Activated T-cell treated with anti-CD3 and anti-CD28 coated beads, Interleukin-2, amount 50 U/mL, for 24 hours (primary cell): Measurements from ENCODE around the gene VWA8.
"Not testable (repeated sequence)": the region's sequence is repeated elsewhere in the genome, so short reads cannot be mapped to it uniquely, and the experiment has no call there.

Source experiments
- DNase-seq: peaks from one replicate; pipeline ENCODE4 v3.0.0-alpha.2; 2020
- H3K27ac Mint-ChIP-seq: 2 replicates; pipeline ENCODE4 v1.8.0; 2020; ENCODE audit warnings: mild to moderate bottlenecking, mixed read lengths
- H3K27me3 Mint-ChIP-seq: 2 replicates; pipeline ENCODE4 v1.8.0; 2020; ENCODE audit warnings: mixed read lengths
- H3K36me3 Mint-ChIP-seq: 2 replicates; pipeline ENCODE4 v1.8.0; 2020; ENCODE audit warnings: low read depth, mixed read lengths
- H3K4me1 Mint-ChIP-seq: 2 replicates; pipeline ENCODE4 v1.8.0; 2020; ENCODE audit warnings: low read depth, mixed read lengths
- H3K4me3 Mint-ChIP-seq: 2 replicates; pipeline ENCODE4 v1.8.0; 2020; ENCODE audit warnings: mild to moderate bottlenecking, moderate library complexity, mixed read lengths
- H3K9me3 Mint-ChIP-seq: 2 replicates; pipeline ENCODE4 v1.8.0; 2020; ENCODE audit warnings: mixed read lengths

The VWA8 gene

DNA sequence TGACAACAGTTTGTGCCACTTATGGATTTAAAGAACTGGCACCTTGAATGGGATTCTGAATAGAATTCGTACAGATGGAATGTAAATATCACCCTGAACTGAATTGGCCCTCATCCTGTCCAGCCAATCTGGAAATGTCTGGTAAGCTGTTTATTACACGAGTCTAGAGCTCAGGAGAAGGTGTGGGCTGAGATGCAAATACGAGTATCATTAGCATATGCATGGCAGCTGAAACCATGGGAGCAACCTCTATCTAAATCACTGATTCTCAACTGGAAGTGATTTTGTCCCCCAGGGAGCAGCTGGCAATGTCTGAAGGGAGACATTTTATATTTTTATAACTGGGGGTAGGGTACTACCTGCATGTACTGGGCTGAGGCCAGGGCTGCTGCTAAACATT, 15.6 kb upstream of the VWA8 start:
- H3K9me3 Mint-ChIP-seq = no peaks in the 10 kb centered on the region
- H3K27me3 Mint-ChIP-seq = no peaks in the 10 kb centered on the region
- H3K27ac Mint-ChIP-seq = no peak overlapping the region
- no peaks in the 10 kb centered on the region for H3K36me3 Mint-ChIP-seq
- DNase-seq = no peak
- H3K4me1 Mint-ChIP-seq = peaks cover 16% of the 10 kb centered on the region
- no peak overlapping the region for H3K4me3 Mint-ChIP-seq

DNA sequence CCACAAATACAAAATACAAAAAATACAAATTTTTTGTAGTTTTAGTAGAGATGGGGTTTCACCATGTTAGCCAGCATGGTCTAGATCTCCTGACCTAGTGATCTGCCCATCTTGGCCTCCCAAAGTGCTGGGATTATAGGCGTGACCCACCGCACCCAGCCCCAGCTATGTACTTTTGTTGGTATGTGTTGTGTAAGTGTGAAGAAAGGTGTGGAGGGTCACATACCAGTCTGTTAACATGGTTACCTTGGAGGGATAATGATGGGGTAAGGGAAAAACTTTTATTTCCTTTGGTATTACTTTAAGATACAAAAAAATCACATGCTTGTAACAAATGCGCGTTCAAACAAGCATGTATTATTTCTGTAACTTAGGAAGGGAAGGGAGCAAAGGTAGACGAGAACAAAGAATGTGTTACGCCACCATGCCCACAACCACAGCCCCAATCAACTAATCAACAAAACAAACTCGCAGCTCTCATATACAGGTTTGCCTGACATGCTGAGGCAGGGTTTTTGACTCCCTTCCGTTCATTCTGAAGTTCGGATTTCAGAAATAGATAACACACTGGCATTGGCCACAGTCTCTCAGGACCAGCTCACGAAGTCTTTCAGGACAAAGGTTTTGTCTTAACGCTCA, 13.5 kb upstream of the VWA8 start:
- DNase-seq = no peak
- H3K27me3 Mint-ChIP-seq = no peaks in the 10 kb centered on the region

DNA sequence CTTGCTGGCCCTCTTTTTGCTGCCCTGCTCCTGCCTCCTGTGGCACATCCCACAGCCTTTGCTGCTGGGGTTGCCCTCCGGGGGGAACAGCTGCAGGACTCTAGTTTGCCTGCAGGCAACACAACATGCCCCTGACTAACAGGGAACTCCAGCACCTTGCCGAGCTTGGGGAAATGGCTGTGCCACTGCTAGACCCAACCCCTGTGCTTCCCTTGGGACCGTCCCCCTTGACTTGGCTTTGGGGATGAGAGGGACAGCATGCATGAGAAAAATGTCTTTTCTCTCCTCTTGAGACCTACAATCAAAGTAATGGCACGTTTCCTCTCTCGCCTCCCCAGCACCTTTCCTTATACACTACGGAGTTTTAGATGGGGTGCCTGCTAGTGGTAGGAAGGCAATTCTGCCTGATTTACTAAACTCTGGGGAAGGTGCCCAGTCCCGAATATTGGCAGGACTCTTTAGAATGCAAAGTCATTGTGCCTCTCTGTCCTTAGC, 12.4 kb upstream of the VWA8 start:
- H3K36me3 Mint-ChIP-seq = no peaks in the 10 kb centered on the region
- no peaks in the 10 kb centered on the region for H3K27me3 Mint-ChIP-seq
- H3K9me3 Mint-ChIP-seq = no peaks in the 10 kb centered on the region
- no peak for DNase-seq
- H3K27ac Mint-ChIP-seq = no peak overlapping the region
- peaks cover 14% of the 10 kb centered on the region for H3K4me1 Mint-ChIP-seq
- H3K4me3 Mint-ChIP-seq = no peak overlapping the region

More for the DNA sequence above, 13.5 kb upstream of the VWA8 start:
- Mint-ChIP-seq H3K36me3 (no peaks in the 10 kb centered on the region), H3K27ac (no peak overlapping the region), H3K4me3 (no peak overlapping the region), H3K9me3 (no peaks in the 10 kb centered on the region), H3K4me1 (peaks cover 14% of the 10 kb centered on the region)

DNA sequence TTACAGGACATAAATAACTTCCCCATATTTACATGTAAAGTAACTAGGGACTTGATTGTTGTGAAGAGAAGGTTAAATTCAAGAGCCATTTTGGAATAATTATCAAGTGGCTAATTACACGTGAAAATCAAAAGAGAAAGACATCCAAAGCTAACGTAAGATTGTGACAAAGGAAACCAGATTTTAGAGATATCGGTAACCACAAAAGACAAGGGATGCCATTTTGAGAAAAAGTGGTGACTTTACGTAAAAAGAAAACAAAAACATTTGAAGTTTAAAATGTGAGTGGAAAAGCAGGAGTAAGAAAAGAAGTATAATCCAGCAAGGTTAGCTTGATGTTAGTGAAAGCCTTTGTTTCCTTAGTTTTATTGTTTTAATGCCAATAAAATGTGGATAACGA, 10.9 kb upstream of the VWA8 start:
- H3K36me3 Mint-ChIP-seq = no peaks in the 10 kb centered on the region
- no peaks in the 10 kb centered on the region for H3K27me3 Mint-ChIP-seq
- H3K9me3 Mint-ChIP-seq = no peaks in the 10 kb centered on the region
- H3K4me3 Mint-ChIP-seq = no peak overlapping the region
- DNase-seq = no peak
- H3K27ac Mint-ChIP-seq = no peak overlapping the region
- peaks cover 10% of the 10 kb centered on the region for H3K4me1 Mint-ChIP-seq

DNA sequence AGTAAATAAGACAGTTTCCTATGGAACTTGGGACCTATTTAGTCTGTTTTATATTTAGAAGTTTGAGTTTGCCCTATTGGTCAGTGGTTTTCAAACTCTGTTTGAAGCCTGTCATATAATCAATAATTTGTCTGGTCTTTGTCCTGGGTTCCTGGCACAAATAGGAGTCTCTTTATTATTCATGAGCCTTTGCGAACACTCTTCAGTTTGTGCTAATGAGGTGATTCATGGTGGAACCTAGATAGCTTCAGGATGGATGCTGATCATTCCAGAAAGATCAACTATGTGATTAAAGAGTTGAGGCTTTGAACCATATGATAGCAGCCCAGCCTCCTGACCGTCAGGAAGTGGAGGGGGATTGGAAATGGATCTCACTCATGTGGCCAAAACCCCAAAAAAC, 10.0 kb upstream of the VWA8 start:
- no peaks in the 10 kb centered on the region for H3K27me3 Mint-ChIP-seq
- DNase-seq = no peak
- H3K4me1 Mint-ChIP-seq = peaks cover 10% of the 10 kb centered on the region
- H3K9me3 Mint-ChIP-seq = no peaks in the 10 kb centered on the region
- no peaks in the 10 kb centered on the region for H3K36me3 Mint-ChIP-seq
- no peak overlapping the region for H3K4me3 Mint-ChIP-seq
- no peak overlapping the region for H3K27ac Mint-ChIP-seq

DNA sequence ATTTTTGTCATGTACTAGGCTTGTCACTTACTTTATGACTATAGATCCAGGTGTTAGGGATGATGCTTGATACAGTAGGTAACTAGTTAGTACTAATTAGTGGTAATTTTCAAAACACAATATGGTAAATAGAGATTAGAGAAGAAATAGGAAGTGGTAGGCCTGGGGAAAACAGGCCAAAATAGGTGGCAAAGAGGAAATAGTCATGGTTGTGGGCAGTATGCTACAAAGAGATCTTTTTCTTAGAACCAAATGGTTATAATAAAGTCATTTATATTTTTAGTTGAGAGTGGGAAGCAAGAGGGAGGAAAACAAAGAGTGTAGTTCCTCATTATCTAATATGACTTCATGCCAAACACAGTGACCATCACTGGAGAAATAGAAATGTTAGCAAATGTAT, 9.1 kb upstream of the VWA8 start:
- no peak overlapping the region for H3K4me3 Mint-ChIP-seq
- H3K36me3 Mint-ChIP-seq = no peaks in the 10 kb centered on the region
- no peaks in the 10 kb centered on the region for H3K9me3 Mint-ChIP-seq
- peaks cover 10% of the 10 kb centered on the region for H3K4me1 Mint-ChIP-seq
- H3K27ac Mint-ChIP-seq = no peak overlapping the region
- no peaks in the 10 kb centered on the region for H3K27me3 Mint-ChIP-seq
- no peak for DNase-seq

DNA sequence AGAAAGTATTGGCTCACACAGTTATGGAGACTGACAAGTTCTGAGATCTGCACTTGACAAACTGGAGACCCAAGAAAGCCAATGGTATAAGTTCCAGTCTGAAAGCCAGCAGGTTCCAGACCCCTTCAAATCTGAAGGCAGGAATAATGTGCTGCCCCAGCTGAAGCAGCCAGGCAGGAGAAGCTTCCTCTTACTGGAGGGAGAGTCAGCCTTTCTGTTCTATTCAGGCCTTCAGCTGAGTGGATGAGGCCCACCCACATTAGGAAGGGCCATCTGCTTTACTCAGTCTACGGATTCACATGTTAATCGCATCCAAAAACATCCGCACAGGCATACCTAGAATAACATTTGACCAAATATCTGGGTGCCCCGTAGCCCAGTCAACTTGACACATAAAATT, 8.2 kb upstream of the VWA8 start:
- H3K9me3 Mint-ChIP-seq = no peaks in the 10 kb centered on the region
- peaks cover 12% of the 10 kb centered on the region for H3K4me1 Mint-ChIP-seq
- H3K27me3 Mint-ChIP-seq = no peaks in the 10 kb centered on the region
- no peak overlapping the region for H3K27ac Mint-ChIP-seq
- H3K36me3 Mint-ChIP-seq = no peaks in the 10 kb centered on the region
- H3K4me3 Mint-ChIP-seq = no peak overlapping the region
- DNase-seq = no peak

DNA sequence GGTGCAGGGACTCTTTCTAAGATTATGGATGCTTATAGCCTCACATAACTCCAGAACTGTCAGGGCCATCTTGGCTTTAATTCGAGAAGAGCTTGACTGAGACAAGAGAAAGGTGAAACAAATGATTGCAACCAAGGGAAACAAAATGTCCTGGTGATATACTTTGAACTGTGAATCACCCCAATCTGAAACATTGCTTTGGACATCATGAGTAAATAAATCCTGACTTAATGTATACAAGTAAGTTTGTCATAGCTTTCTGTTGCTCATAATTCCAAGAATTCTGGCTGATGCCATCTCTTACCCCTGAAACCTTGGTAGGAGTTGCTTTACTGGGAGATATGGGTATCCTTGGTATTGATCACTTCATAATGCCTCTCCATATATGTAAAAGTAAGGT, 5.8 kb upstream of the VWA8 start:
- Mint-ChIP-seq H3K27ac (no peak overlapping the region), H3K36me3 (no peaks in the 10 kb centered on the region)

DNA sequence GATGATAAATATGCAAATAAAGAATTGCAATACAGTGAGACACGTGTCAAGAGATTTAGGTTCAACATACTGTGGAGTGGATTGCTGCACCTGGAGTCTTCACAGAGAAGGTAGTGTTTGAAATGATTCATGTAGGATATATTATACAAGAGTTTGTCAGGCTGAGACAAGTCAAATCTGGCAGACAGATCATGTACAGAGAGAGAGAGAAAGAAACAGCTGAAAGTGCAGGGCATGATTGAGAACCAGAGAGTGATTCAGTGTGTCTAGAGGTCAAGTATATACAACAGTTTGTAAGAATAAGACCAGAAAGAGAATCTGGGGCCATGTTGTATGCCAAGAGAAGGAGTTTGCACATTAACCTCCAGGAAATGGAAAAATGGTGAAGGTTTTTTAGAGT, 2.1 kb upstream of the VWA8 start:
- Mint-ChIP-seq H3K27me3 (no peaks in the 10 kb centered on the region), H3K4me3 (no peak overlapping the region), H3K4me1 (peaks cover 51% of the 10 kb centered on the region), H3K27ac (peak overlapping the region; percentile 74), H3K36me3 (peaks cover 21% of the 10 kb centered on the region), H3K9me3 (no peaks in the 10 kb centered on the region)
- DNase-seq = no peak

More for the DNA sequence above, 5.8 kb upstream of the VWA8 start:
- Mint-ChIP-seq H3K4me1 (peaks cover 27% of the 10 kb centered on the region), H3K4me3 (no peak overlapping the region), H3K9me3 (no peaks in the 10 kb centered on the region), H3K27me3 (no peaks in the 10 kb centered on the region)
- DNase-seq = no peak

DNA sequence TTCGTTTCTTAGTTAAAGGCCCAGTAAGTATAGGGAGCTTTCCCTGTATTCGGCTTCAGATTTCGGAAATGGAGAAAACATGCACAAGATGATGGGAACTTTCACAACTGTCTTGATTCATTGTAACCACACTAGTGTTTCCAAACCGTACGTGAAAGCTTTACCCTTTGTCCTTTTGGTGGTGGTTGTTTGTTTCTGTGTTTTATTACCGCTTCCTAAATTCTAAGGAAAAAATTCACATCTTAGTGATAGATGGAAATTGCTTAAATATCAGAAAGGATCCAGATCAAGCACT, 504 bp upstream of the VWA8 start:
- Mint-ChIP-seq H3K9me3 (no peaks in the 10 kb centered on the region), H3K36me3 (peaks cover 27% of the 10 kb centered on the region), H3K4me1 (peaks cover 59% of the 10 kb centered on the region), H3K27ac (peak overlapping the region; percentile 97), H3K4me3 (peak overlapping the region; percentile 91), H3K27me3 (no peaks in the 10 kb centered on the region)
- DNase-seq = no peak

DNA sequence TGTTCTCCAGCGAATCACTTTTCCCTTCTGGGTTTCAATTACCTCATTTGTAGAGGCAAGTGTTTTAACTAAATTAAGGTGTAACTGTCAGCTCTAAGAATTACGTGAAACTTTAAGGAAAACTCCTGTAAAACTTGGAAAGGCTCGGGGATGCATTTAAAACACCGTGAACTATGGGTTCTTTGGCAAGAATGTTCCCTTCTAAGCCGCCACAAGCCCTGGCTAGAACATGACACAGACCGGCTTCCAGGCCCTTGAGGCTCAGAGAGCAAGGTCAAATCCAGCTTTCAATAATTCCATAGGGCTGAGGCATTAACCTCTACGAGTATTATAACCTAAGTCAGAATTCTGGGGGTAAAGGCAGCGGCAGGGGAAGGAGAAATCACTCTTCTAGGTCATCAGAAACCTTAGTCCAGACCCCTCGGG, 685 bp downstream of the VWA8 start:
- H3K9me3 Mint-ChIP-seq = no peaks in the 10 kb centered on the region
- no peaks in the 10 kb centered on the region for H3K27me3 Mint-ChIP-seq
- peak overlapping the region; percentile 91 for H3K4me3 Mint-ChIP-seq
- DNase-seq = no peak
- peaks cover 36% of the 10 kb centered on the region for H3K36me3 Mint-ChIP-seq
- H3K27ac Mint-ChIP-seq = peak overlapping the region; percentile 91
- peaks cover 71% of the 10 kb centered on the region for H3K4me1 Mint-ChIP-seq

DNA sequence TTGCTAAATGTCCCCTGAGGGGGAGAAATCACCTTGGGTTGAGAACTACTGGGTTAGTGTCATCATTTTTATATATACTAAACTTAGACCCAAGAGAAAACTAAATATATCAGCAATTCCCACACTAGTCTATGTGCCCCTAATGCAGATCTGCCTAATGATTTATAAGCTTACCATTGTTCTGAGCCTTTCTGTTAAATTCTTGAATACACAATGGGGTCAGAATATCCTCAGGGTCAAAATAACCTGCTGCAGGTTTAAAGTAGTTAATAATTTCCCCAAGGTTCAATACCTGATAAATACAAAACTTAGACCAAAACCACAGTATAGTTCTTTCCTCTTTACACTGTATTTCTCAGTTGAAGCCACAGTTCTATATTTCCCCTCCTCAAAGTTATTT, 4.6 kb downstream of the VWA8 start:
- Mint-ChIP-seq H3K4me1 (peaks cover 63% of the 10 kb centered on the region), H3K36me3 (peaks cover 58% of the 10 kb centered on the region), H3K27ac (no peak overlapping the region), H3K27me3 (no peaks in the 10 kb centered on the region), H3K9me3 (no peaks in the 10 kb centered on the region), H3K4me3 (no peak overlapping the region)
- no peak for DNase-seq

DNA sequence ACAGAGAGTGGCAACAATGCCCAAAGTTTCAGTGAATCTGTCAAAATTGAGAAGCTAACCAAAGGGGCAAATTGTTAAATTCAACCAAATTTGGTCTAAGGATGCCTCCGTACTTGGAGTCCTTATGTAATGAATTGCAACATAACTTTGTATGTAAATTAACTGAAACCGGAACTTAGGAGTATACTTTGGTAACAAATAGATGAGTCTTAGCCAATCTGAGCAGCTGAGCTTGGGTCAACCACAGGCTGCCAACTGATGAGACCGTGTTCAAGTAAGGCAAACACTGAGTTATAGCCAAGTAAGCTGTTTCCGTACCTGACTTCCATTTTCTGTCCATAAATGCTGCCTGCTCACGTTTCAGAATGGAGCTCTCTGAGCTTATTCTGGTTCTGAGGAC, 5.3 kb downstream of the VWA8 start:
- Mint-ChIP-seq H3K4me1 (peaks cover 63% of the 10 kb centered on the region), H3K36me3 (peaks cover 63% of the 10 kb centered on the region), H3K27me3 (no peaks in the 10 kb centered on the region), H3K27ac (no peak overlapping the region), H3K9me3 (no peaks in the 10 kb centered on the region), H3K4me3 (no peak overlapping the region)
- DNase-seq = no peak

DNA sequence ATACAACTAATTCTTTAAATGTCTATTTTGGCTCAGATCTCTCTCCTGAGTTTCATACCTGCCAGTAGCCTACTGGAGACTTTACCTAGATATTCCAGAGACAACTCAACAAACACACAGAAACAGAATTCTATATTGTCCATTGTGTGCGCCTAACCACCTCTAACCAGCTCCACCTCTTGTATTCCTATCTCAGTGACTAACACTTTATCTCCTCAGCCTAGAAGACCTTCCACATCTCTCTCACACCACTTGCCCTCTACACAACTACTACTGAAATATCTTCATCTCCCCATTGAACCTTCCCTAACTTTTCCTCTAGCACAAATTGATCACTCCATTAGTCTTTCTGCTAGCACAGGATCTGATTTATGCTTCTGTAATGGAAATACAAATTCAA, 6.7 kb downstream of the VWA8 start:
- H3K27ac Mint-ChIP-seq = no peak overlapping the region
- H3K9me3 Mint-ChIP-seq = no peaks in the 10 kb centered on the region
- DNase-seq = no peak

DNA sequence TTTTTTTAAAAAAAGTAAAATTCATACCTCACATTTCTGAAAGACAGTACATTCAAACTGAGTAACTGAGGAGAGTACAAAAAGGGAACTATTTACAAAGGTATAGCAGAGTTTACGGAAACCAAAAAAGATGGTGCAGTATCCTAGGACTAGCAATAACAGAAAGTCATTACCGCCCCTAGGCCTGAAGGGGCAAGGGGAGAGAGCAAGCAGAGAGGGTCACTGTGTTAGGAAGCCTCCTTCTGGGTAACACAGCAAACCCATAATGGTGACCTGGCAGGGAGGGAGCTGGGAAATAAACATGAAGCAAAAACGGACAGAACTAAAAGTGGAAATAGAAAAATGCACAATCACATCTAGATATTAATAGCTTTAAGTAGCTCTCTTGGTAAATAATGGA, 8.2 kb downstream of the VWA8 start:
- Mint-ChIP-seq H3K4me1 (peaks cover 39% of the 10 kb centered on the region), H3K27ac (no peak overlapping the region), H3K4me3 (no peak overlapping the region), H3K9me3 (no peaks in the 10 kb centered on the region), H3K27me3 (no peaks in the 10 kb centered on the region), H3K36me3 (peaks cover 66% of the 10 kb centered on the region)
- no peak for DNase-seq

More for the DNA sequence above, 6.7 kb downstream of the VWA8 start:
- Mint-ChIP-seq H3K4me3 (no peak overlapping the region), H3K36me3 (peaks cover 59% of the 10 kb centered on the region), H3K4me1 (peaks cover 52% of the 10 kb centered on the region), H3K27me3 (no peaks in the 10 kb centered on the region)

DNA sequence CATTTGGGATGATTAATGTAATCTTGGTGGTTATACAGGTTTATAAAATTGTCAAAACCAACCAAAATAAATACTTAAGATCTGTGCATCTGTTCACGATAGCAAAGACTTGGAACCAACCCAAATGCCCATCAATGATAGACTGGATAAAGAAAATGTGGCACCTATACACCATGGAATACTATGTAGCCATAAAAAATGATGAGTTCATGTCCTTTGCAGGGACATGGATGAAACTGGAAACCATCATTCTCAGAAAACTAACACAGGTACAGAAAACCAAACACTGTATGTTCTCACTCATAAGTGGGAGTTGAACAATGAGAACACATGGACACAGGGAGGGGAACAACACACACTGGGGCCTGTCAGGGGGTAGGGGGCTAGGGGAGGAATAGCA, 11.8 kb downstream of the VWA8 start:
- DNase-seq, H3K27me3 Mint-ChIP-seq, H3K4me3 Mint-ChIP-seq, H3K27ac Mint-ChIP-seq: not testable (repeated sequence)
- peaks cover 22% of the 10 kb centered on the region for H3K4me1 Mint-ChIP-seq
- peaks cover 83% of the 10 kb centered on the region for H3K36me3 Mint-ChIP-seq
- peaks cover 13% of the 10 kb centered on the region for H3K9me3 Mint-ChIP-seq
